Thyroid gland (tissue), 4 donors: ENCODE results near the gene PRELID1. TPM values are rescaled to one million over a fixed set of nuclear protein-coding genes. Genes with fewer than 3 reads are reported as not detected.

Source experiments
- DNase-seq, 2 donors: peaks; one replicate each; pipeline ENCODE4 v3.0.0-alpha.2; 2019
- H3K27ac ChIP-seq, 3 donors: fragments of 200-600 bp; sonication (generic); 1 replicate in 2 of 3; 2 replicates in 1 of 3; pipeline ENCODE4 v1.5.1; 2016 to 2019; ENCODE audit warnings: mild to moderate bottlenecking in 1 of 3, moderate library complexity in 1 of 3
- H3K27me3 ChIP-seq: fragments of 200-600 bp; sonication (generic); one replicate; pipeline ENCODE4 v1.5.1; 2019
- H3K36me3 ChIP-seq, 2 donors: fragments of 200-600 bp; sonication (generic); one replicate each; pipeline ENCODE4 v1.5.1; 2016 to 2019
- H3K4me1 ChIP-seq, 2 donors: fragments of 200-600 bp; sonication (generic); one replicate each; pipeline ENCODE4 v1.5.1; 2017 to 2019
- H3K4me3 ChIP-seq, 3 donors: fragments of 200-600 bp; sonication (generic); replicated peaks in 1 of 3; 1 replicate in 2 of 3; 2 replicates in 1 of 3; pipeline ENCODE4 v1.5.1; 2016; ENCODE audit warnings: mild to moderate bottlenecking in 1 of 3
- H3K9me3 ChIP-seq: fragments of 200-600 bp; sonication (generic); one replicate; pipeline ENCODE4 v1.5.1; 2017
- CTCF ChIP-seq, 6 experiments: fragments of 200-600 bp in 3 of 6; fragments of 450-650 bp in 3 of 6; sonication (generic) in 3 of 6; IDR thresholded peaks; one replicate each; pipeline ENCODE4 v1.5.1; 2016 to 2019; ENCODE audit warnings: antibody characterized with exemption in 6 of 6, mild to moderate bottlenecking in 2 of 6, inconsistent platforms in 1 of 6, moderate library complexity in 1 of 6
- POLR2A ChIP-seq, 2 donors: fragments of 450-650 bp; IDR thresholded peaks; one replicate each; pipeline ENCODE4 v1.6.1; 2017; ENCODE audit warnings: antibody characterized with exemption in 2 of 2, mild to moderate bottlenecking in 2 of 2, moderate library complexity in 1 of 2
- WGBS, 2 donors: methylation state at CpG; one replicate each; pipeline ENCODE4 v1.1.5; 2017; 5-methylcytosine and 5-hydroxymethylcytosine counted together
- intact Hi-C: fragments of 100-400 bp; cut with DNase I; formaldehyde crosslinking; loops from one replicate; pipeline ENCODE4 v1.15.1; 2023
- total RNA-seq, 4 donors: library from RNA; depleted of rRNA; stranded (reverse); fragments of >200 nt; gene quantifications; one replicate each; pipeline ENCODE4 v1.2.3, GENCODE V29; 2016

PRELID1 gene
- total RNA-seq, 4 donors from 2014 or later, result 52.8 to 83.2 (median 57.9) TPM

DNA sequence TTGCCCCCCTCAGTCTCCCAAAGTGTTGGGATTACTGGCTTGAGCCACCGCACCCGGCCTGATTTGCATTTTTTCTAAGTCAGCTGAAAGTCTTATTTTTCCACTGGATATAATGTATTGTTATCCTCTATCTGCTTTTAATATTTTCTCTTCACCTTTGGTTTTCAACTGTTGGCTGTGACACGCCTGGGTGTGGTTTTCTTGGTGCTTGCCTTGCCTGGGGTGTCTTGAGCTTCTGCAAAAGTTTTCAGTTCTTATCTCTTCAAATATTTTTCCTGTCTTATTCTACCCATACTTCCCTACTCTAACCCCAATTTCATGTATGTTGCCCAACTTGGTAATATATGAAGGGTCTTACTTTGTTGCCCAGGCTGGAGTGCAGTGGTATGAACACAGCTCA is 12.4 kb downstream of the PRELID1 start:
- intact Hi-C loops, result loop anchor here (5.0 kb wide), 2 partner anchors 141 to 186 kb away; no protein-coding TSS in a partner anchor
- TF ChIP-seq POLR2A (IDR thresholded peaks at IDR 0.05), result no peak
- no peak for TF ChIP-seq CTCF (IDR thresholded peaks at IDR 0.05)

GRCh38 chr5:177317959-177318377 is 14.4 kb downstream of the PRELID1 start:
- Histone ChIP-seq H3K4me3 (no peak overlapping the region), H3K9me3 (no peaks in the 10 kb centered on the region), H3K4me1 (no peaks in the 10 kb centered on the region), H3K27ac (no peak overlapping the region), H3K36me3 (no peaks in the 10 kb centered on the region), H3K27me3 (no peaks in the 10 kb centered on the region)
- 33 to 37% methylated on average over 7 of the region's 7 CpGs for WGBS, 2 donors
- peak; percentile 81 to 85 for DNase-seq
- TF ChIP-seq POLR2A (IDR thresholded peaks at IDR 0.05), result no peak
- TF ChIP-seq CTCF (IDR thresholded peaks at IDR 0.05), result peak; percentile 74 to 86 (median 83)
- intact Hi-C loops, result loop anchor here (5.0 kb wide), 2 partner anchors 139 to 184 kb away; no protein-coding TSS in a partner anchor

More for the DNA sequence above, 12.4 kb downstream of the PRELID1 start:
- no peaks in the 10 kb centered on the region for H3K9me3 ChIP-seq
- 83 to 99% methylated on average over 3 of the region's 3 CpGs for WGBS, 2 donors
- peaks cover 14 to 15% of the 10 kb centered on the region in 2 donors for H3K4me1 ChIP-seq
- no peak overlapping the region for H3K27ac ChIP-seq
- H3K4me3 ChIP-seq, result no peak overlapping the region
- H3K27me3 ChIP-seq, result no peaks in the 10 kb centered on the region
- H3K36me3 ChIP-seq, result no peaks in the 10 kb centered on the region
- DNase-seq, result no peak

DNA sequence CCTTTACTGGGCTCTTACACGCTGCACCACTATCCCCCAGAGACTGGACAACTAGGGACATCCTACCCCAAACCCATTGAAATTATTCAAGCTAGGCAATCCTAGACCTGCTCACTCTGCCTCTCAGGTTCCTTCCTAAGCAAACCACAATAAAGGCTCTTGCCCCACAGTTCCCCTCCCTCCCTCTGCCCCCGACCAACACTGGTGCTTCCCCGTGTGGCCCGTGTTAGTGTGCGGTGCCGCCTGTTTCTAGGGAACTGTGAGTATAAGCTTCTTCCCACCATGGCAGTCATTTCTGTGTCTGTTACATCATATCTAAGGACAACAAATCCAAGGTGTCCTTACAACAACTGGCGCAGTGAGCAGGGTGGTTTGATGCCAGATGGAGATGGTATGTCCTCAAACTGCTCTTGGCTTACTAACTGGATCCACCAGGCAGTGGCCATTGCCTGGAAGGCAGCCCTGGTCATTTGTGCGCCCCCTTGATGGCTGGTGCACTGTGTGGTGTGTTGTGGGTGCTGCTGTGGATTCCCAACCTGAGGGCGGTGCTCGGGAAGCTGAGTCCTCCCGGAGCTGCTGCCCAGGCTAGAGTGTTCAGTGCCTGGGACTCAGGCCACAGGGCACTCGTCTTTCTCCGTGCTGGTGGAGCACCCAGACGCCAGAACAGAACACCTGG is 16.5 kb downstream of the PRELID1 start:
- 95 to 96% methylated on average over 9 to 14 of the region's 14 CpGs for WGBS, 2 donors
- Histone ChIP-seq H3K27me3 (no peaks in the 10 kb centered on the region), H3K4me3 (no peak overlapping the region), H3K27ac (no peak overlapping the region), H3K4me1 (no peaks in the 10 kb centered on the region), H3K36me3 (no peaks in the 10 kb centered on the region), H3K9me3 (no peaks in the 10 kb centered on the region)
- DNase-seq, result no peak
- TF ChIP-seq CTCF (IDR thresholded peaks at IDR 0.05) (no peak), POLR2A (IDR thresholded peaks at IDR 0.05) (no peak)
- intact Hi-C loops, result loop anchor here (5.0 kb wide), 2 partner anchors 137 to 182 kb away; no protein-coding TSS in a partner anchor

- no peaks in the 10 kb centered on the region for H3K4me1 ChIP-seq
- no peak for DNase-seq
- 85% methylated on average over 7 of the region's 7 CpGs for WGBS, 2 donors
Observed at GRCh38 chr5:177320879-177321278, 17.3 kb downstream of the PRELID1 start.

More at GRCh38 chr5:177320879-177321278, 17.3 kb downstream of the PRELID1 start:
- Histone ChIP-seq H3K4me3 (no peak overlapping the region), H3K9me3 (no peaks in the 10 kb centered on the region), H3K27me3 (no peaks in the 10 kb centered on the region), H3K27ac (no peak overlapping the region), H3K36me3 (no peaks in the 10 kb centered on the region)
- intact Hi-C loops, result no loop called here
- TF ChIP-seq POLR2A (IDR thresholded peaks at IDR 0.05) (no peak), CTCF (IDR thresholded peaks at IDR 0.05) (no peak)
